OCI-LY3 (cell line): ENCODE measurements around the gene ZNF496.

Experiments
- H2AFZ ChIP-seq: fragments of 200-600, 300-600 bp; shearing (Covaris generic); 2 replicates; pipeline ENCODE4 v1.6.0; 2014; ENCODE audit warnings: antibody characterized with exemption, low read depth, low read length
- H3K27ac ChIP-seq: fragments of 200-600, 300-600 bp; sonication (generic); 2 replicates; pipeline ENCODE4 v1.5.1; 2014; ENCODE audit warnings: mild to moderate bottlenecking, low read length, moderate library complexity, mixed read lengths
- H3K27me3 ChIP-seq: fragments of 200-600, 300-600 bp; sonication (generic); 2 replicates; pipeline ENCODE4 v1.6.1; 2014; ENCODE audit warnings: low read depth, low read length, mixed read lengths
- H3K36me3 ChIP-seq: fragments of 200-600, 300-600 bp; sonication (generic); replicated peaks from 2 replicates; pipeline ENCODE3; 2014; ENCODE audit warnings: low read depth, low read length, mixed read lengths
- H3K4me1 ChIP-seq: fragments of 300-600, 200-600 bp; sonication (generic); 2 replicates; pipeline ENCODE4 v1.6.1; 2014; ENCODE audit warnings: low read length, mixed read lengths
- H3K4me2 ChIP-seq: fragments of 200-600, 300-600 bp; sonication (generic); 2 replicates; pipeline ENCODE4 v1.6.1; 2014; ENCODE audit warnings: low read length, mixed read lengths
- H3K4me3 ChIP-seq: fragments of 300-600, 200-600 bp; sonication (generic); 2 replicates; pipeline ENCODE4 v1.5.1; 2014; ENCODE audit warnings: antibody characterized with exemption, mild to moderate bottlenecking, low read length, moderate library complexity
- H3K79me2 ChIP-seq: fragments of 300-600, 200-600 bp; shearing (Covaris generic); 2 replicates; pipeline ENCODE4 v1.6.1; 2014; ENCODE audit warnings: mild to moderate bottlenecking, low read length, mixed read lengths
- H3K9ac ChIP-seq: fragments of 300-600, 200-600 bp; shearing (Covaris generic); 2 replicates; pipeline ENCODE4 v1.6.0; 2014; ENCODE audit warnings: mild to moderate bottlenecking, low read length, moderate library complexity
- H3K9me3 ChIP-seq: fragments of 200-600, 300-600 bp; shearing (Covaris generic); 2 replicates; pipeline ENCODE4 v1.6.1; 2014; ENCODE audit warnings: low read length, mixed read lengths; ENCODE audit not compliant: insufficient read depth
- H4K20me1 ChIP-seq: fragments of 200-600, 300-600 bp; sonication (generic); 2 replicates; pipeline ENCODE4 v1.6.1; 2016; ENCODE audit warnings: low read length, mixed read lengths; ENCODE audit not compliant: insufficient read depth
- EZH2phosphoT487 ChIP-seq: fragments of 200-600 bp; shearing (Covaris generic); IDR thresholded peaks from 2 replicates; pipeline ENCODE4 v1.6.1; 2018; ENCODE audit warnings: antibody characterized with exemption, mixed run types, low read depth
- TF ChIP-seq, protein P1 (sequence below): fragments of 200-600, 300-600 bp; sonication (generic); IDR thresholded peaks from 2 replicates; pipeline ENCODE4 v1.5.1; 2014; ENCODE audit warnings: antibody characterized with exemption, low read length, low read depth

Gene ZNF496

DNA sequence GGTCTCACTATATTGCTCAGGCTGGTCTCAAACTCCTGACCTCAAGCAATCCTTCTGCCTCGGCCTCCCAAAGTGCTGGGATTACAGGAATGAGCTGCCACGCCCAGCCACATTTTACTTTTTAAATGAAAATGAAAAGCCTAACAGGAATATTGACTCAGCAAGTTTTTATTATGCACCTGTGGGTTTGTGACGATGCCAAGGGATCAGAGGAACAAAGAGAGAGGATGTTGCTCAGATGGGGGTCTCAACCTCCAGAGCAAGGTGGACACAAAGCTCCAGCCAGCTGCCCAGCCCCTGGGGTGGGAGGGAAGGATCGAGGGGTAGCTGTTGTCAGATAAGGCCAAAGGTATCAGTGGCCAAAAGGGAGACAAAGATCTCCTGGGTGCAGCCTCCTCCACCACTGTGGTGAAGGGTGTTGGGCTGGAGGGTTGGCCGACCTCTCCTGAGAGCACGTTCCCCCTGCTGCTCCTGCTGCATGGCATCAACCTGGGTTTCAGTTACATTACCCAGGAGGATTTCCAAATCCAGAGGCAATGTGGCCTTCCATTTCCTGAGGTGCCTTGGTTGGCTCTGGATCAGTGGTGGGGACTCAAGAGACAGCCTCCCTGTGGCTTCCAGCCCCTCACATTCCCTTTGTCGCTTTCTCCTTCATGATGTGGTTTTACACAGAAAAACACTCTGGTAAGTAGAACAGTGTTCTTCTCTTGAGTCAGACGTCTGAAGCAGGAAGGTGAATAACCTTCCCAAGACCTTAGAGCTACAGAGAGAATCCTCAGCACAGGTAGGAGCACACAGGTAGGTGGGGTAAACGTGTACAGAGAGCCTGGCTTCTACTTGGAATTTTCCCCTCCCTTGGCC lies 34.2 kb downstream of the ZNF496 start:
- Histone ChIP-seq H3K27ac (no peak overlapping the region), H2AFZ (no peak overlapping the region), H4K20me1 (no peaks in the 10 kb centered on the region), H3K79me2 (no peaks in the 10 kb centered on the region), H3K9me3 (no peaks in the 10 kb centered on the region), H3K4me1 (no peaks in the 10 kb centered on the region), H3K4me3 (no peak overlapping the region), H3K9ac (no peak overlapping the region), H3K36me3 (peaks cover 47% of the 10 kb centered on the region), H3K27me3 (no peaks in the 10 kb centered on the region), H3K4me2 (no peak overlapping the region)
- TF ChIP-seq EZH2phosphoT487, result no peak
- TF ChIP-seq, protein P1, sequence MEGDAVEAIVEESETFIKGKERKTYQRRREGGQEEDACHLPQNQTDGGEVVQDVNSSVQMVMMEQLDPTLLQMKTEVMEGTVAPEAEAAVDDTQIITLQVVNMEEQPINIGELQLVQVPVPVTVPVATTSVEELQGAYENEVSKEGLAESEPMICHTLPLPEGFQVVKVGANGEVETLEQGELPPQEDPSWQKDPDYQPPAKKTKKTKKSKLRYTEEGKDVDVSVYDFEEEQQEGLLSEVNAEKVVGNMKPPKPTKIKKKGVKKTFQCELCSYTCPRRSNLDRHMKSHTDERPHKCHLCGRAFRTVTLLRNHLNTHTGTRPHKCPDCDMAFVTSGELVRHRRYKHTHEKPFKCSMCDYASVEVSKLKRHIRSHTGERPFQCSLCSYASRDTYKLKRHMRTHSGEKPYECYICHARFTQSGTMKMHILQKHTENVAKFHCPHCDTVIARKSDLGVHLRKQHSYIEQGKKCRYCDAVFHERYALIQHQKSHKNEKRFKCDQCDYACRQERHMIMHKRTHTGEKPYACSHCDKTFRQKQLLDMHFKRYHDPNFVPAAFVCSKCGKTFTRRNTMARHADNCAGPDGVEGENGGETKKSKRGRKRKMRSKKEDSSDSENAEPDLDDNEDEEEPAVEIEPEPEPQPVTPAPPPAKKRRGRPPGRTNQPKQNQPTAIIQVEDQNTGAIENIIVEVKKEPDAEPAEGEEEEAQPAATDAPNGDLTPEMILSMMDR, result no peak

DNA sequence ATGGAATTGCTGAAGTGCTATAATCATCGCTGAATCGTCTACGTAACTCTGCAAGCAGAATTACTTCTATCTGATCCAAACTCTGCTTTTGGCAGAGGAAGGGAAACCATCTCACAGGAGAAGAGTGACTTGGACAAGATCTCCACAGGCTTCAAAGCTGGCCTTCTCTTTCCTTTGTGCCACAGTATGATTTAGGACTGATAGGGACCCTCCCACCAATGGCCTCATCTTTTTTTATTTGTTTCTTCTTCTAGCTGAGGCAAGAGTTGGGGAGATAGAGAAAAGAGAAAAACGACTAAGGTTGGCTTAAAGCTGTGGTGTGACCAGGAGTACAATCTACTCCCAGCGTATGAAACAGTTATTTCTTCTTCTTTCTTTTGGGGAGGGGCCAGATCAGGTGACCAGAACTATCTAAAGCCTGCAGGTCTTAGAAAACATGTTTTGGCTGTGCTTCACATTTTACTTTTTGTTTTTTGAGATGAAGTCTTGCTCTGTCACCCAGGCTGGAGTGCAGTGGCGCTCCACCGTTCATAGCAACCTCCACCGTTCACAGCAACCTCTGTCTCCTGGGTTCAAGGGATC lies 35.0 kb downstream of the ZNF496 start:
- Histone ChIP-seq H3K4me3 (no peak overlapping the region), H2AFZ (no peak overlapping the region), H3K9ac (no peak overlapping the region), H3K9me3 (no peaks in the 10 kb centered on the region), H3K4me2 (no peak overlapping the region), H3K79me2 (no peaks in the 10 kb centered on the region), H3K27me3 (no peaks in the 10 kb centered on the region), H3K4me1 (no peaks in the 10 kb centered on the region), H4K20me1 (no peaks in the 10 kb centered on the region), H3K27ac (no peak overlapping the region), H3K36me3 (peaks cover 40% of the 10 kb centered on the region)
- TF ChIP-seq, protein P1, result no peak
- no peak for TF ChIP-seq EZH2phosphoT487

DNA sequence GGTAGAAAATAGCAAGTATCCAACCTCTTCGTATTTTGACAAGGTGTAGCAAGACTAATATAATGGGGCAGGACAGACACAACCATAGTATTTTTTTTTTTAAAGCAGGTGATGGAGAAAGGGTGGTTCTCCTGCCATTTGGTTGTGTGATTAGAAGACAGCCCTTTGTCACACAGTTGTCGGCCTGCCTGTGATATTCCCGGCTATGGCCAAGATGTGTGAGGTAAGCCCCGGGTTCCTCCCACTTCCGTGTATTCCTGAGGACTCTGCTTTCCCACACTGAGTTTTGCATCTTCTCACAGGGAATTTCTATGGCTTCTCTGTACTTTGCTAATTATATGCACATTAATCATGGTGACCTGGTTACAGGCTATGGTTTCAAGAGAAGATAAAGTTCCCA lies 35.9 kb downstream of the ZNF496 start:
- no peak overlapping the region for H3K4me3 ChIP-seq

DNA sequence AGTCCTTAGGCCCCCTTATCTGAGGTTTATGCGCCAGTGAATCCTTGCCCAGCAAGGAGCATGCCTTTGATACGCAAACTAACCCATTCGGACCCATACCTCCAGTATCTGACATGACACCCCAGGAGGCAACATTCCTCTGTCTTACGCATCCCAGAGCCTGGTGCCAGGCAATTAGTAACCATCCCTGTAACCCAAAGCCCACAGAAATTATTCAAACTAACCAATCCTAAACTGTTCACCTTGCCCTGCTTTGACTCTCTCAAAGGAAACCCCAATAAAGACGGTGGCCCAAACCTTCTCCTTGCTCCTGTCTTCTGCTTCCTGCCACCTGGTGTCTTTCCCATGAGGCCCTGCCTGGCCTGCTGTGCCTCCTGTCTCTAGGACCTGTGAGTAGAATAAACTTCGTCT lies 36.4 kb downstream of the ZNF496 start:
- H3K9ac ChIP-seq, result no peak overlapping the region
- no peak overlapping the region for H3K4me3 ChIP-seq
- H3K79me2 ChIP-seq, result no peaks in the 10 kb centered on the region
- no peak overlapping the region for H3K27ac ChIP-seq
- H2AFZ ChIP-seq, result no peak overlapping the region
- H4K20me1 ChIP-seq, result no peaks in the 10 kb centered on the region
- H3K9me3 ChIP-seq, result no peaks in the 10 kb centered on the region
- TF ChIP-seq, protein P1, result no peak
- no peak for TF ChIP-seq EZH2phosphoT487
- H3K4me1 ChIP-seq, result no peaks in the 10 kb centered on the region
- H3K27me3 ChIP-seq, result no peaks in the 10 kb centered on the region
- peaks cover 26% of the 10 kb centered on the region for H3K36me3 ChIP-seq
- H3K4me2 ChIP-seq, result no peak overlapping the region

More for the DNA sequence above, 35.9 kb downstream of the ZNF496 start:
- no peaks in the 10 kb centered on the region for H3K4me1 ChIP-seq
- no peak overlapping the region for H3K9ac ChIP-seq
- no peak overlapping the region for H2AFZ ChIP-seq
- no peak overlapping the region for H3K27ac ChIP-seq
- H3K4me2 ChIP-seq, result no peak overlapping the region
- H3K27me3 ChIP-seq, result no peaks in the 10 kb centered on the region
- no peaks in the 10 kb centered on the region for H4K20me1 ChIP-seq
- no peaks in the 10 kb centered on the region for H3K9me3 ChIP-seq
- peaks cover 31% of the 10 kb centered on the region for H3K36me3 ChIP-seq
- H3K79me2 ChIP-seq, result no peaks in the 10 kb centered on the region
- TF ChIP-seq, protein P1, result no peak
- TF ChIP-seq EZH2phosphoT487, result no peak
